Subcutaneous adipose tissue (tissue), 4 donors: Measurements from ENCODE around the gene RHNO1. TPM values are rescaled to one million over a fixed set of nuclear protein-coding genes. Genes with fewer than 3 reads are reported as not detected.

ENCODE experiments used
- CTCF ChIP-seq: fragments of 450-650 bp; IDR thresholded peaks from one replicate; pipeline ENCODE4 v1.5.1; 2016; ENCODE audit warnings: low read depth, mild to moderate bottlenecking, control low read depth, antibody characterized with exemption, moderate library complexity
- total RNA-seq, 4 donors: library from RNA; depleted of rRNA; stranded (reverse); fragments of >200 nt; gene quantifications; one replicate each; pipeline ENCODE4 v1.1.0, GENCODE V29; 2016

The RHNO1 gene
- 10 to 100 TPM in 1 of 4 donors, 1 to 10 TPM in 3; 1.1 to 12.4 (median 8.0) TPM for total RNA-seq

GRCh38 chr12:2877047-2877952 is at the start of gene RHNO1, which contains the start of gene FOXM1:
Gene RHNO1 (plus strand): TSS chr12:2877223. CDS start chr12:2885367, 8,144 bp downstream.
Gene FOXM1 (minus strand): TSS chr12:2877174. CDS start chr12:2874478, 2,696 bp downstream.
- no peak for TF ChIP-seq CTCF

GRCh38 chr12:2829275-2829674 is 47.7 kb upstream of the RHNO1 start:
- TF ChIP-seq CTCF = no peak

GRCh38 chr12:2832550-2833127 is 44.4 kb upstream of the RHNO1 start:
- no peak for TF ChIP-seq CTCF

- TF ChIP-seq CTCF = no peak
Measured at GRCh38 chr12:2833327-2833726, 43.7 kb upstream of the RHNO1 start.

- TF ChIP-seq CTCF = no peak
Measured at GRCh38 chr12:2833810-2834209, 43.2 kb upstream of the RHNO1 start.

GRCh38 chr12:2834581-2835491 is 42.2 kb upstream of the RHNO1 start, which contains the start of gene NRIP2:
Gene NRIP2 (minus strand): TSS chr12:2835035. CDS start chr12:2834983, 52 bp downstream.
- no peak for TF ChIP-seq CTCF
